ENCODE data around the gene CCL4L2. TPM values are rescaled to one million over a fixed set of nuclear protein-coding genes. Genes with fewer than 3 reads are reported as not detected.
"Not testable (repeated sequence)": the region's sequence is repeated elsewhere in the genome, so short reads cannot be mapped to it uniquely, and the experiment has no call there.

Gene CCL4L2
- total and polyA plus RNA-seq, 7 experiments from 2014 or later: 5.3 to 10.0 (median 9.7) TPM; not detected in 4

DNA sequence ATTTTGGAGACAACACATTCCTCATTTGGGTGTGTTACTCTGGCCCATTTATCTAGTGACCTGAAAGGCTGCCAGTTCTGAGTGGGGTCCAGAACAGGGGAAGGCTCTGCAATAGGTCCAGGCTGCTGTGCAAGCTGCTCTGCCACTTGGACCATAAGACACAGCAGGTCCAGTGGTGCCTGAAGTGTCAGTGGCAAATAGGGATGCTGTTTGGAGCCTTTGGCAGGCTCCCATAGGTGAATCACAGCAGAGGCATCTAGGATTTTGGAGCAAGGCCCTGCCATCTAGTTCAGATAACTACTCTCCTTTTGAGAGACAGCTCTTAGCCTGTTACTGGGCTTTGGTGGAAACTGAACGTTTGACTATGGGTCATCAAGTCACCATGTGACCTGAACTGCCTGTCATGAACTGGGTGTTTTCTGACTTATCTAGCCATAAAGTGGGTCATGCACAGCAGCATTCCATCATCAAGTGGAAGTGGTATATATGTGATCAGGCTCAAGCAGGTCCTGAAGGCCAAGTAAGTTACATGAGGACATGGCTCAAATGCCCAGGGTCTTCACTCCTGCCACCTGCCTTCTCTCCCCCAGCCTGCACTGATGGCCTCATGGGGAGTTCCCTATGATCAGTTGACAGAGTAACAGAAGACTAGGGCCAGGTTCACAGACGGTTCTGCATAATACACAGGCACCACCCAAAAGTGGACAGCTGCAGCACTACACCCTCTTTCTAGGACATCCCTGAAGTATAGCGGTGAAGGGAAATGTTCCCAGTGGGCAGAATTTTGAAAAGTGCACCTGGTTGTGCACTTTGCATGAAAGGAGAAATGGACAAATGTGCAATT, 10.1 kb downstream of the CCL4L2 start:
- intact Hi-C loops (cut with micrococcal nuclease); H3K27ac ChIP-seq (ENCODE audit: low read depth, low read length); ATAC-seq; H3K4me3 ChIP-seq (ENCODE audit: low read length); POLR2A ChIA-PET; DNase-seq; H3K4me1 Mint-ChIP-seq; H3K27me3 ChIP-seq (ENCODE audit: control insufficient read depth in 2 of 2, insufficient read depth in 2 of 2, low read length in 2 of 2); H3K27ac Mint-ChIP-seq; H3K4me3 Mint-ChIP-seq; H3K36me3 ChIP-seq (ENCODE audit: control insufficient read depth in 2 of 3, insufficient read depth in 3 of 3, low read length in 3 of 3); H3K4me1 ChIP-seq (ENCODE audit: control insufficient read depth in 2 of 2, insufficient read depth in 2 of 2, low read length in 2 of 2); H3K9me3 ChIP-seq (ENCODE audit: control insufficient read depth in 2 of 3, low read length in 3 of 3); CTCF ChIA-PET; H3K36me3 Mint-ChIP-seq: not testable (repeated sequence)
- peaks cover 5 to 32% (median 22%) of the 10 kb centered on the region in 5 donors for H3K27me3 Mint-ChIP-seq
- peaks cover 0 to 14% (median 4%) of the 10 kb centered on the region in 11 donors for H3K9me3 Mint-ChIP-seq

DNA sequence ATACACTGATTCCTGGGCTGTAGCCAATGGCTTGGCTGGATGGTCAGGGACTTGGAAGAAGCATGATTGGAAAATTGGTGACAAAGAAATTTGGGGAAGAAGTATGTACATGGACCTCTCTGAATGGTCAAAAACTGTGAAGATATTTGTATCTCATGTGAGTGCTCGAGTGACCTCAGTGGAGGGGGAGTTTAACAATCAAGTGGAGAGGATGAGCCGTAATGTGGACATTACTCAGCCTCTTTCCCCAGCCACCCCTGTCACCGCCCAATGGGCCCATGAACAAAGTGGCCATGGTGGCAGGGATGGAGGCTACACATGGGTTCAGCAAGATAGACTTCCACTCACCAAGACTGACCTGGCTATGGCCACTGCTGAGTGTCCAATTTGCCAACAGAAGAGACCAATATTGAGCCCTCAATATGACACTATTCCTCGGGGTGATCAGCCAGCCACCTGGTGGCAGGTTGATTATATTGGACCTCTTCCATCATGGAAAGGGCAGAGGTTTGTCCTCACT, 10.8 kb downstream of the CCL4L2 start:
- ATAC-seq; H3K4me3 ChIP-seq (ENCODE audit: low read length); H3K27me3 ChIP-seq (ENCODE audit: control insufficient read depth in 2 of 2, insufficient read depth in 2 of 2, low read length in 2 of 2); H3K36me3 ChIP-seq (ENCODE audit: control insufficient read depth in 2 of 3, insufficient read depth in 3 of 3, low read length in 3 of 3); DNase-seq; H3K4me1 ChIP-seq (ENCODE audit: control insufficient read depth in 2 of 2, insufficient read depth in 2 of 2, low read length in 2 of 2); H3K27ac ChIP-seq (ENCODE audit: low read depth, low read length); H3K36me3 Mint-ChIP-seq; CTCF ChIA-PET; intact Hi-C loops (cut with micrococcal nuclease); H3K9me3 ChIP-seq (ENCODE audit: control insufficient read depth in 2 of 3, low read length in 3 of 3); H3K4me1 Mint-ChIP-seq; H3K4me3 Mint-ChIP-seq; POLR2A ChIA-PET; H3K27ac Mint-ChIP-seq: not testable (repeated sequence)
- H3K27me3 Mint-ChIP-seq: peaks cover 5 to 30% (median 19%) of the 10 kb centered on the region in 5 donors
- peaks cover 0 to 14% (median 4%) of the 10 kb centered on the region in 11 donors for H3K9me3 Mint-ChIP-seq

DNA sequence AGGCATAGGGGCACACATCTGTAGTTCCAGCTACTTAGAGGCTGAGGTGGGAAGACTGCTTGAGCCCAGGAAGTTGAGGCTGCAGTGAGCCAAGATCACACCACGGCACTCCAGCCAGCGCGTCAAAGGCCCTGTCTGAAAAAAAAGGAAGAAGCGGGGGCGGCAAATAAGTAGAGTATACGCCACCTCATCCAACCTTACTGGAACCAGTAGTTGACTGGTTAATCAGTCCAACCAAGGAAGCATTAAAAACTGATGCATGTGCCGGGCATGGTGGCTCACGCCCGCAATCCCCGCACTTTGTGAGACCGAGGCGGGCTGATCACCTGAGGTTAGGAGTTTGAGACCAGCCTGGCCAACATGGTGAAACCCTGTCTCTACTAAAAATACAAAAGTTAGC, 12.1 kb downstream of the CCL4L2 start:
- CTCF ChIA-PET; POLR2A ChIA-PET; H3K27me3 ChIP-seq (ENCODE audit: control insufficient read depth in 2 of 2, insufficient read depth in 2 of 2, low read length in 2 of 2): not testable (repeated sequence)

DNA sequence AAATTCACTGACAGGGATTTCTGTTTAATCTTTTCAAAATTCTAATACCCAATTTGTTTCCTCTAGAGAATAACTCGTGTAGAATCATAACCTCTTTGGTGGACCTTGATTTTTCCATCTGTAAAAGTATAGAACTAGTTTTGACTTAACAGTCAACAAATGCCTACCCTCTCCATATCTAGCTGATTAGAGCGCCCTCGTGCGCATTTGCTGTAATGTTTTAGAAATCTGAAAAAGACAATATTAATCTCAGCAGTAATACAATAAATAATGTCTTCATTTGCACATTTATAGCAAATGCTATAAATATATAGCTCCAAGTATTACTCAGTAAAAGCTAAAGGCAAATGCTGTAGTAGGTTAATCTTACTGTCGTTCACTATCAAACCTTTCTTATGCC, 18.8 kb downstream of the CCL4L2 start:
- H3K27me3 Mint-ChIP-seq; H3K9me3 ChIP-seq (ENCODE audit: control insufficient read depth in 2 of 3, low read length in 3 of 3); ATAC-seq; H3K36me3 Mint-ChIP-seq; POLR2A ChIA-PET; H3K4me1 Mint-ChIP-seq; DNase-seq; CTCF ChIA-PET; H3K27ac Mint-ChIP-seq; H3K36me3 ChIP-seq (ENCODE audit: control insufficient read depth in 2 of 3, insufficient read depth in 3 of 3, low read length in 3 of 3); H3K4me3 Mint-ChIP-seq; H3K9me3 Mint-ChIP-seq; H3K4me1 ChIP-seq (ENCODE audit: control insufficient read depth in 2 of 2, insufficient read depth in 2 of 2, low read length in 2 of 2); H3K4me3 ChIP-seq (ENCODE audit: low read length); H3K27me3 ChIP-seq (ENCODE audit: control insufficient read depth in 2 of 2, insufficient read depth in 2 of 2, low read length in 2 of 2); intact Hi-C loops (cut with micrococcal nuclease); H3K27ac ChIP-seq (ENCODE audit: low read depth, low read length): not testable (repeated sequence)

More for the DNA sequence above, 12.1 kb downstream of the CCL4L2 start:
- H3K27ac Mint-ChIP-seq; ATAC-seq; H3K4me3 ChIP-seq (ENCODE audit: low read length); H3K36me3 ChIP-seq (ENCODE audit: control insufficient read depth in 2 of 3, insufficient read depth in 3 of 3, low read length in 3 of 3); H3K4me1 Mint-ChIP-seq; H3K27ac ChIP-seq (ENCODE audit: low read depth, low read length); H3K4me3 Mint-ChIP-seq; DNase-seq; intact Hi-C loops (cut with micrococcal nuclease); H3K4me1 ChIP-seq (ENCODE audit: control insufficient read depth in 2 of 2, insufficient read depth in 2 of 2, low read length in 2 of 2); H3K36me3 Mint-ChIP-seq; H3K9me3 ChIP-seq (ENCODE audit: control insufficient read depth in 2 of 3, low read length in 3 of 3): not testable (repeated sequence)
- H3K9me3 Mint-ChIP-seq: peaks cover 0 to 11% (median 4%) of the 10 kb centered on the region in 11 donors
- H3K27me3 Mint-ChIP-seq: peaks cover under 1 to 21% (median 13%) of the 10 kb centered on the region in 5 donors

DNA sequence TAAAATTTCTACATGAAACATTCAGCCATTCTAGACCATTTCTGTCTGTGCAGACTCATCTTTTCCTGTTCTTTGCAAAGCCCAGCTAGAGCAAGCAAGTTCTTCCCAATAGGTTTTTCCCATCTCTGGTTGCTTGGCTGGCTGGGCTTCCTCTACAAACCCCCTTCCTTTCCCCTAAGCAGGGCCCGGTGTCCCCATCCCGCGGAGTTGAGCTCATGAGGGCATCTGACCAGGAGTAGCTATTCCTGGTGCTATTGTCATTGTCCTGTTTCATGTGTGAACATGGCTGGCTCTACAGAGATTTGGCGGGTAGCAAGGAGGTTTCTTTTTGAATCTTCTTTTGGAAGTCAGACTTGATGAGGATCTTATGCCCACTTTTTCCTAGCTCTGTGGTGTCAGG, 31.2 kb downstream of the CCL4L2 start:
- intact Hi-C loops (cut with micrococcal nuclease); ATAC-seq; POLR2A ChIA-PET: not testable (repeated sequence)

More for the DNA sequence above, 31.2 kb downstream of the CCL4L2 start:
- H3K4me3 ChIP-seq (ENCODE audit: low read length); H3K4me1 Mint-ChIP-seq; CTCF ChIA-PET; H3K9me3 Mint-ChIP-seq; H3K27me3 Mint-ChIP-seq; H3K36me3 Mint-ChIP-seq; H3K4me1 ChIP-seq (ENCODE audit: control insufficient read depth in 2 of 2, insufficient read depth in 2 of 2, low read length in 2 of 2); H3K27ac ChIP-seq (ENCODE audit: low read depth, low read length); DNase-seq; H3K36me3 ChIP-seq (ENCODE audit: control insufficient read depth in 2 of 3, insufficient read depth in 3 of 3, low read length in 3 of 3); H3K4me3 Mint-ChIP-seq; H3K9me3 ChIP-seq (ENCODE audit: control insufficient read depth in 2 of 3, low read length in 3 of 3); H3K27ac Mint-ChIP-seq; H3K27me3 ChIP-seq (ENCODE audit: control insufficient read depth in 2 of 2, insufficient read depth in 2 of 2, low read length in 2 of 2): not testable (repeated sequence)

Other genes starting within 250 kb of the CCL4L2 start
- not detected for gene CCL16, start 229.6 kb upstream of the CCL4L2 start, total RNA-seq
- gene CCL16, start 229.6 kb upstream of the CCL4L2 start, polyA plus RNA-seq: not detected
- not detected for gene CCL14, start 224.3 kb upstream of the CCL4L2 start, total RNA-seq
- not detected for gene CCL14, start 224.3 kb upstream of the CCL4L2 start, polyA plus RNA-seq
- gene CCL15, start 209.5 kb upstream of the CCL4L2 start, total RNA-seq: not detected
- not detected for gene CCL15, start 209.5 kb upstream of the CCL4L2 start, polyA plus RNA-seq
- gene CCL23, start 193.1 kb upstream of the CCL4L2 start, total RNA-seq: not detected
- gene CCL23, start 193.1 kb upstream of the CCL4L2 start, polyA plus RNA-seq: not detected
- gene CCL18, start 146.8 kb upstream of the CCL4L2 start, total RNA-seq: not detected
- gene CCL18, start 146.8 kb upstream of the CCL4L2 start, polyA plus RNA-seq: not detected
- 10 to 100 TPM in 3 of 5 experiments, 1 to 10 TPM in 2; 1.6 to 72.5 (median 44.0) TPM for gene CCL3, start 120.9 kb upstream of the CCL4L2 start, total RNA-seq
- not detected for gene CCL3, start 120.9 kb upstream of the CCL4L2 start, polyA plus RNA-seq
- gene CCL4, start 107.2 kb upstream of the CCL4L2 start, total RNA-seq: 10 to 100 TPM in 3 of 5 experiments, 1 to 10 TPM in 2; 1.6 to 35.6 (median 12.8) TPM
- under 1 TPM; 0.74 to 0.96 TPM for gene CCL4, start 107.2 kb upstream of the CCL4L2 start, polyA plus RNA-seq
- gene TBC1D3B, start 34.4 kb upstream of the CCL4L2 start, total RNA-seq: 10 to 100 TPM in 2 of 5 experiments, 1 to 10 TPM in 3; 4.0 to 13.3 (median 9.7) TPM
- gene TBC1D3B, start 34.4 kb upstream of the CCL4L2 start, polyA plus RNA-seq: not detected
- gene CCL3L1, start 14.3 kb upstream of the CCL4L2 start, total RNA-seq: 10 to 100 TPM in 2 of 5 experiments, 1 to 10 TPM in 1, under 1 TPM in 1, not detected in 1; 0.70 to 57.5 (median 17.7) TPM
- not detected for gene CCL3L1, start 14.3 kb upstream of the CCL4L2 start, polyA plus RNA-seq
- gene TBC1D3I, start 53.5 kb downstream of the CCL4L2 start, total RNA-seq: 1 to 10 TPM in 1 of 5 experiments, under 1 TPM in 4; 0.16 to 1.1 (median 0.59) TPM
- gene TBC1D3I, start 53.5 kb downstream of the CCL4L2 start, polyA plus RNA-seq: under 1 TPM in 1 of 2 donors, not detected in 1; 0.19 TPM
- gene TBC1D3G, start 112.8 kb downstream of the CCL4L2 start, total RNA-seq: not detected
- not detected for gene TBC1D3G, start 112.8 kb downstream of the CCL4L2 start, polyA plus RNA-seq
- gene TBC1D3H, start 177.4 kb downstream of the CCL4L2 start, total RNA-seq: not detected
- not detected for gene TBC1D3H, start 177.4 kb downstream of the CCL4L2 start, polyA plus RNA-seq